ENCODE measurements around the gene HYCC2.

GRCh38 chr2:201107624-201108023 is 36.2 kb upstream of the HYCC2 start:
- TF ChIP-seq POLR2A (IDR thresholded peaks at IDR 0.05) = no peak
- TF ChIP-seq, protein P1, sequence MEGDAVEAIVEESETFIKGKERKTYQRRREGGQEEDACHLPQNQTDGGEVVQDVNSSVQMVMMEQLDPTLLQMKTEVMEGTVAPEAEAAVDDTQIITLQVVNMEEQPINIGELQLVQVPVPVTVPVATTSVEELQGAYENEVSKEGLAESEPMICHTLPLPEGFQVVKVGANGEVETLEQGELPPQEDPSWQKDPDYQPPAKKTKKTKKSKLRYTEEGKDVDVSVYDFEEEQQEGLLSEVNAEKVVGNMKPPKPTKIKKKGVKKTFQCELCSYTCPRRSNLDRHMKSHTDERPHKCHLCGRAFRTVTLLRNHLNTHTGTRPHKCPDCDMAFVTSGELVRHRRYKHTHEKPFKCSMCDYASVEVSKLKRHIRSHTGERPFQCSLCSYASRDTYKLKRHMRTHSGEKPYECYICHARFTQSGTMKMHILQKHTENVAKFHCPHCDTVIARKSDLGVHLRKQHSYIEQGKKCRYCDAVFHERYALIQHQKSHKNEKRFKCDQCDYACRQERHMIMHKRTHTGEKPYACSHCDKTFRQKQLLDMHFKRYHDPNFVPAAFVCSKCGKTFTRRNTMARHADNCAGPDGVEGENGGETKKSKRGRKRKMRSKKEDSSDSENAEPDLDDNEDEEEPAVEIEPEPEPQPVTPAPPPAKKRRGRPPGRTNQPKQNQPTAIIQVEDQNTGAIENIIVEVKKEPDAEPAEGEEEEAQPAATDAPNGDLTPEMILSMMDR (IDR thresholded peaks at IDR 0.05) = no peak
- TF ChIP-seq POLR2AphosphoS5 (IDR thresholded peaks at IDR 0.05; ENCODE audit: insufficient read depth in 1 of 2, low read depth in 1 of 2) = no peak

All from vagina (tissue), 2 donors.